ENCODE measurements around the gene EPGN. TPM values are rescaled to one million over a fixed set of nuclear protein-coding genes. Genes with fewer than 3 reads are reported as not detected.
"Not testable (repeated sequence)": the region's sequence is repeated elsewhere in the genome, so short reads cannot be mapped to it uniquely, and the experiment has no call there.

Gene EPGN
- total RNA-seq, 1 donor from 2014 or later, result not detected

DNA sequence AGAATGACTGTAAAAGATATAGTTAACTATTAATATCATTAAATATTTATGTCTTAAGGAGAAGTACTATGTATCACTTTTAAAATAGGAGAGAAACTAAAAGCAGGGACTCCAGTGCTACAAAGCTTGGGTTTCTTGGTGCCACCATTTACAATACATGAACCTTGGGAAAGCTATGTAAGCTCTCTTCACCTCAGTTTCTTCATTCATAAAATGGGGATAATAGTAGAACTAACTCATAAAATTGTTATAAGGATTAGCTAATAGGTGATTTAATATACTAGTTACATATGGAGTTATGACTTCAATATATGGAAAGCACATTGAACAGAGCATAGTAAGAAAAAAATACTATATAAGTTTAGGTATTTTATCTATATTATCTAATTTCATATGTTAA is 23.7 kb downstream of the EPGN start:
- Histone ChIP-seq H3K4me3 (no peak overlapping the region), H3K27me3 (ENCODE audit: low read depth) (peaks cover 8% of the 10 kb centered on the region), H3K27ac (replicated peaks) (no peak overlapping the region), H3K36me3 (no peaks in the 10 kb centered on the region), H3K9me3 (replicated peaks) (no peaks in the 10 kb centered on the region), H3K4me1 (no peaks in the 10 kb centered on the region)
- no peak for DNase-seq
- TF ChIP-seq, protein P1, sequence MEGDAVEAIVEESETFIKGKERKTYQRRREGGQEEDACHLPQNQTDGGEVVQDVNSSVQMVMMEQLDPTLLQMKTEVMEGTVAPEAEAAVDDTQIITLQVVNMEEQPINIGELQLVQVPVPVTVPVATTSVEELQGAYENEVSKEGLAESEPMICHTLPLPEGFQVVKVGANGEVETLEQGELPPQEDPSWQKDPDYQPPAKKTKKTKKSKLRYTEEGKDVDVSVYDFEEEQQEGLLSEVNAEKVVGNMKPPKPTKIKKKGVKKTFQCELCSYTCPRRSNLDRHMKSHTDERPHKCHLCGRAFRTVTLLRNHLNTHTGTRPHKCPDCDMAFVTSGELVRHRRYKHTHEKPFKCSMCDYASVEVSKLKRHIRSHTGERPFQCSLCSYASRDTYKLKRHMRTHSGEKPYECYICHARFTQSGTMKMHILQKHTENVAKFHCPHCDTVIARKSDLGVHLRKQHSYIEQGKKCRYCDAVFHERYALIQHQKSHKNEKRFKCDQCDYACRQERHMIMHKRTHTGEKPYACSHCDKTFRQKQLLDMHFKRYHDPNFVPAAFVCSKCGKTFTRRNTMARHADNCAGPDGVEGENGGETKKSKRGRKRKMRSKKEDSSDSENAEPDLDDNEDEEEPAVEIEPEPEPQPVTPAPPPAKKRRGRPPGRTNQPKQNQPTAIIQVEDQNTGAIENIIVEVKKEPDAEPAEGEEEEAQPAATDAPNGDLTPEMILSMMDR (IDR thresholded peaks at IDR 0.05; ENCODE audit: borderline replicate concordance), result no peak
- intact Hi-C loops (cut with micrococcal nuclease), result no loop called here

GRCh38 chr4:74334636-74335035 is 26.4 kb downstream of the EPGN start:
- H3K4me1 ChIP-seq, result no peaks in the 10 kb centered on the region
- H3K4me3 ChIP-seq, result no peak overlapping the region
- H3K27ac ChIP-seq (replicated peaks), result no peak overlapping the region
- no peaks in the 10 kb centered on the region for H3K9me3 ChIP-seq (replicated peaks)
- intact Hi-C loops (cut with micrococcal nuclease), result no loop called here
- no peaks in the 10 kb centered on the region for H3K27me3 ChIP-seq (ENCODE audit: low read depth)
- no peaks in the 10 kb centered on the region for H3K36me3 ChIP-seq
- no peak for DNase-seq
- TF ChIP-seq, protein P1 (IDR thresholded peaks at IDR 0.05; ENCODE audit: borderline replicate concordance), result no peak

- Histone ChIP-seq H3K27me3 (ENCODE audit: low read depth) (no peaks in the 10 kb centered on the region), H3K9me3 (replicated peaks) (peaks cover 3% of the 10 kb centered on the region), H3K4me3 (no peak overlapping the region), H3K36me3 (no peaks in the 10 kb centered on the region), H3K27ac (replicated peaks) (no peak overlapping the region), H3K4me1 (no peaks in the 10 kb centered on the region)
- no peak for DNase-seq
- TF ChIP-seq, protein P1 (IDR thresholded peaks at IDR 0.05; ENCODE audit: borderline replicate concordance), result no peak
- intact Hi-C loops (cut with micrococcal nuclease), result no loop called here
Measured at GRCh38 chr4:74335341-74336021, 27.2 kb downstream of the EPGN start.

- DNase-seq, result no peak
- Histone ChIP-seq H3K4me3 (no peak overlapping the region), H3K27ac (replicated peaks) (no peak overlapping the region), H3K9me3 (replicated peaks) (peaks cover 21% of the 10 kb centered on the region), H3K27me3 (ENCODE audit: low read depth) (peaks cover 2% of the 10 kb centered on the region), H3K36me3 (no peaks in the 10 kb centered on the region), H3K4me1 (no peaks in the 10 kb centered on the region)
- intact Hi-C loops (cut with micrococcal nuclease), result no loop called here
- TF ChIP-seq, protein P1 (IDR thresholded peaks at IDR 0.05; ENCODE audit: borderline replicate concordance), result no peak
Measured at GRCh38 chr4:74338792-74339333, 30.6 kb downstream of the EPGN start.

DNA sequence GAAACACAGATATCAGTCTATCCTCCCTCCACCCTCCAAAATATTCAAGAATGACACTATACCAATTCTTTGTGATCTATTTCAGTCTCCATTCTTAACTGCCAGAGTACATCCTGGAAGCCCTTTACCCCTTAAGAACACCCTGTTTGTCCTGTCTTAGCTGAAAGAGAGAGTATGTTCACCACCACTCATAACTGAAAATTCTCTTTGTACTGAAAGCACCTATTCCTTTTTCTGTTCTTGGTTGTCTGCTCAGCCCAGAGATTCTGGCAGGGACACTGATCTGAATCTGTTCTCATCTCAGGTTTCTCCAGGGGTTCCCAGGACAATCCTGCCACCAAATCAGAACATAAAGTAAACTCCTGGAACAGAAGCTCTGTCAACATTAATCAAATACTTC is 31.2 kb downstream of the EPGN start:
- H3K9me3 ChIP-seq (replicated peaks), result peaks cover 27% of the 10 kb centered on the region
- no peak overlapping the region for H3K4me3 ChIP-seq
- TF ChIP-seq, protein P1 (IDR thresholded peaks at IDR 0.05; ENCODE audit: borderline replicate concordance), result no peak
- H3K27me3 ChIP-seq (ENCODE audit: low read depth), result peaks cover 6% of the 10 kb centered on the region
- H3K27ac ChIP-seq (replicated peaks), result no peak overlapping the region
- DNase-seq, result no peak
- H3K4me1 ChIP-seq, result no peaks in the 10 kb centered on the region
- intact Hi-C loops (cut with micrococcal nuclease), result no loop called here
- H3K36me3 ChIP-seq, result no peaks in the 10 kb centered on the region

- H3K27ac ChIP-seq (replicated peaks); H3K27me3 ChIP-seq (ENCODE audit: low read depth); H3K4me3 ChIP-seq; H3K36me3 ChIP-seq; DNase-seq; intact Hi-C loops (cut with micrococcal nuclease); H3K4me1 ChIP-seq: not testable (repeated sequence)
- H3K9me3 ChIP-seq (replicated peaks), result peaks cover 36% of the 10 kb centered on the region
Measured at GRCh38 chr4:74340421-74340820, 32.2 kb downstream of the EPGN start.
